Mucosa of rectum (tissue), 2 donors: Measurements from ENCODE around the gene DISP2.
A peak's percentile ranks its signal among the peaks of the same experiment; 100 is the strongest.

Experiments used
- H3K27ac ChIP-seq, 2 donors: one replicate each; pipeline ENCODE4 v1.7.0; 2013; ENCODE audit warnings: inconsistent platforms in 2 of 2, low read depth in 2 of 2, low read length in 2 of 2
- H3K27me3 ChIP-seq, 2 donors: one replicate each; pipeline ENCODE4 v1.7.0; 2013; ENCODE audit warnings: low read length in 2 of 2; ENCODE audit not compliant: control insufficient read depth in 2 of 2, insufficient read depth in 2 of 2
- H3K36me3 ChIP-seq, 2 donors: one replicate each; pipeline ENCODE4 v1.7.0; 2013; ENCODE audit warnings: low read length in 2 of 2; ENCODE audit not compliant: control insufficient read depth in 2 of 2, insufficient read depth in 2 of 2
- H3K4me1 ChIP-seq, 2 donors: one replicate each; pipeline ENCODE4 v1.7.0; 2013; ENCODE audit warnings: low read length in 2 of 2, mild to moderate bottlenecking in 1 of 2; ENCODE audit not compliant: control insufficient read depth in 2 of 2, insufficient read depth in 2 of 2
- H3K4me3 ChIP-seq, 2 donors: one replicate each; pipeline ENCODE4 v1.7.0; 2013; ENCODE audit warnings: low read length in 2 of 2
- H3K9ac ChIP-seq, 2 donors: one replicate each; pipeline ENCODE4 v1.7.0; 2013; ENCODE audit warnings: low read length in 2 of 2, low read depth in 1 of 2, mild to moderate bottlenecking in 1 of 2
- H3K9me3 ChIP-seq, 2 donors: one replicate each; pipeline ENCODE4 v1.7.0; 2013; ENCODE audit warnings: low read length in 2 of 2; ENCODE audit not compliant: control insufficient read depth in 2 of 2
- donor health status: healthy.
- donor health status: Normal muscosa, but diverticular disease.

Gene DISP2

GRCh38 chr15:40328176-40328575 is 29.8 kb upstream of the DISP2 start:
- H3K9ac ChIP-seq = no peak overlapping the region
- H3K9me3 ChIP-seq = no peaks in the 10 kb centered on the region
- no peaks in the 10 kb centered on the region for H3K27me3 ChIP-seq
- H3K36me3 ChIP-seq = no peaks in the 10 kb centered on the region
- H3K27ac ChIP-seq = peak overlapping the region in 1 of 2 donors; percentile 7
- no peak overlapping the region for H3K4me3 ChIP-seq
- peaks cover 13 to 16% of the 10 kb centered on the region in 2 donors for H3K4me1 ChIP-seq

GRCh38 chr15:40328751-40329150 is 29.3 kb upstream of the DISP2 start:
- H3K4me1 ChIP-seq = peaks cover 16 to 19% of the 10 kb centered on the region in 2 donors
- H3K9ac ChIP-seq = no peak overlapping the region
- H3K9me3 ChIP-seq = no peaks in the 10 kb centered on the region

GRCh38 chr15:40329804-40330203 is 28.2 kb upstream of the DISP2 start:
- H3K36me3 ChIP-seq = no peaks in the 10 kb centered on the region
- no peaks in the 10 kb centered on the region for H3K9me3 ChIP-seq
- no peak overlapping the region for H3K9ac ChIP-seq
- H3K4me3 ChIP-seq = no peak overlapping the region
- no peaks in the 10 kb centered on the region for H3K27me3 ChIP-seq
- peak overlapping the region in 1 of 2 donors; percentile 54 for H3K27ac ChIP-seq
- peaks cover 25% of the 10 kb centered on the region in 2 donors for H3K4me1 ChIP-seq

More at GRCh38 chr15:40328751-40329150, 29.3 kb upstream of the DISP2 start:
- Histone ChIP-seq H3K27ac (peak overlapping the region in 1 of 2 donors; percentile 7), H3K36me3 (no peaks in the 10 kb centered on the region), H3K27me3 (no peaks in the 10 kb centered on the region), H3K4me3 (no peak overlapping the region)

- no peak overlapping the region for H3K4me3 ChIP-seq
- H3K36me3 ChIP-seq = no peaks in the 10 kb centered on the region
- no peaks in the 10 kb centered on the region for H3K9me3 ChIP-seq
- H3K27me3 ChIP-seq = no peaks in the 10 kb centered on the region
- H3K27ac ChIP-seq = peak overlapping the region in 1 of 2 donors; percentile 54
- H3K4me1 ChIP-seq = peaks cover 19 to 26% of the 10 kb centered on the region in 2 donors
- no peak overlapping the region for H3K9ac ChIP-seq
Measured at GRCh38 chr15:40330368-40330836, 27.6 kb upstream of the DISP2 start.

- peaks cover 17 to 23% of the 10 kb centered on the region in 2 donors for H3K4me1 ChIP-seq
- H3K9ac ChIP-seq = no peak overlapping the region
- H3K4me3 ChIP-seq = no peak overlapping the region
- H3K9me3 ChIP-seq = no peaks in the 10 kb centered on the region
- H3K27ac ChIP-seq = peak overlapping the region in 1 of 2 donors; percentile 54
- no peaks in the 10 kb centered on the region for H3K27me3 ChIP-seq
- H3K36me3 ChIP-seq = no peaks in the 10 kb centered on the region
Measured at GRCh38 chr15:40331026-40331425, 27.0 kb upstream of the DISP2 start.

- Histone ChIP-seq H3K9me3 (no peaks in the 10 kb centered on the region), H3K4me3 (no peak overlapping the region), H3K36me3 (no peaks in the 10 kb centered on the region), H3K27ac (peak overlapping the region in 1 of 2 donors; percentile 32), H3K27me3 (no peaks in the 10 kb centered on the region), H3K9ac (no peak overlapping the region), H3K4me1 (peaks cover 17 to 22% of the 10 kb centered on the region in 2 donors)
Measured at GRCh38 chr15:40331637-40332036, 26.4 kb upstream of the DISP2 start.

- Histone ChIP-seq H3K4me1 (peaks cover 17 to 22% of the 10 kb centered on the region in 2 donors), H3K9ac (no peak overlapping the region), H3K27me3 (no peaks in the 10 kb centered on the region), H3K36me3 (no peaks in the 10 kb centered on the region), H3K27ac (peak overlapping the region in 1 of 2 donors; percentile 32), H3K4me3 (no peak overlapping the region), H3K9me3 (no peaks in the 10 kb centered on the region)
Measured at GRCh38 chr15:40332113-40332781, 25.8 kb upstream of the DISP2 start.

GRCh38 chr15:40333922-40334492 is 24.0 kb upstream of the DISP2 start:
- H3K9me3 ChIP-seq = no peaks in the 10 kb centered on the region
- no peaks in the 10 kb centered on the region for H3K27me3 ChIP-seq
- no peaks in the 10 kb centered on the region for H3K36me3 ChIP-seq
- peak overlapping the region in 1 of 2 donors; percentile 2 for H3K4me3 ChIP-seq
- H3K9ac ChIP-seq = peak overlapping the region in 1 of 2 donors; percentile 16
- peaks cover 33 to 38% of the 10 kb centered on the region in 2 donors for H3K4me1 ChIP-seq
- H3K27ac ChIP-seq = peak overlapping the region; percentile 48 to 82

GRCh38 chr15:40334541-40334940 is 23.5 kb upstream of the DISP2 start:
- H3K9ac ChIP-seq = peak overlapping the region in 1 of 2 donors; percentile 16
- H3K27ac ChIP-seq = peak overlapping the region; percentile 48 to 82
- no peaks in the 10 kb centered on the region for H3K9me3 ChIP-seq
- H3K4me3 ChIP-seq = no peak overlapping the region
- H3K27me3 ChIP-seq = no peaks in the 10 kb centered on the region
- peaks cover 38 to 44% of the 10 kb centered on the region in 2 donors for H3K4me1 ChIP-seq
- no peaks in the 10 kb centered on the region for H3K36me3 ChIP-seq
